C4-2B (cell line): ENCODE measurements around the gene CHST14.

Source experiments
- H3K27ac ChIP-seq: fragments of 450-650 bp; 2 replicates; pipeline ENCODE4 v1.5.1; 2017
- ZFX ChIP-seq: fragments of 450-650 bp; IDR thresholded peaks from 2 replicates; pipeline ENCODE4 v1.6.1; 2017
- TF ChIP-seq, protein P1 (sequence below): fragments of 450-650 bp; conservative IDR thresholded peaks from 2 replicates; pipeline ENCODE4 v1.5.1; 2017; ENCODE audit warnings: mild to moderate bottlenecking

Gene CHST14

DNA sequence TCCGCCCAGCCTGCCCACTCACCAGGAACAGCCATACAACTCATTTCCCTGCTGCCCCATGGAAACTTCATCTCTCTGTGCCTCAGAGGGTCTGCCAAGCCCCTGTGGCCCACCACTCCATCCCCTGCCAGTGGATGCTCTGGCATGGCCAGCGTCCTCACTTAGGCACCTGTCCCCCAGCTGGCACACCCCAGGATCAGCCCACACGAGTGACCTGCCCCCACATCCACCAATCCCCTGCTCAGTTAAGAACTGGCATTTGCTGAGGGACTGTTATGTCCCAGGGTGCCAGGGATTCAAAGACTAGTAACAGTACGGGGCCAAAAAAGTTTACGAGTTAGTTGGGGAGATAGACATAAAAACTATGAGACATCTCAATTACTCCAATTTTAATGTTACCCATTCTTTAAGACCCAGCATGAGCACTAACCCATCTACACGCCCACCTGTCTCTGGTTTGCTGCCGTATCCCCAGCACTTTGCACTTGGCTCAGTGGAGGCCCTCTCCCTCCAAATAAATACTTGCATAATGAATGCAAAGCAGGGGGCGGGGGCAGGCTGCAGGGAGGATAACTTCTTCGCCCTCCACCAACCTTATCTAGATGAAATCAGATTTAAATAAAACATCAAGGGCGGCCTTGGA lies 41.6 kb upstream of the CHST14 start:
- TF ChIP-seq, protein P1, sequence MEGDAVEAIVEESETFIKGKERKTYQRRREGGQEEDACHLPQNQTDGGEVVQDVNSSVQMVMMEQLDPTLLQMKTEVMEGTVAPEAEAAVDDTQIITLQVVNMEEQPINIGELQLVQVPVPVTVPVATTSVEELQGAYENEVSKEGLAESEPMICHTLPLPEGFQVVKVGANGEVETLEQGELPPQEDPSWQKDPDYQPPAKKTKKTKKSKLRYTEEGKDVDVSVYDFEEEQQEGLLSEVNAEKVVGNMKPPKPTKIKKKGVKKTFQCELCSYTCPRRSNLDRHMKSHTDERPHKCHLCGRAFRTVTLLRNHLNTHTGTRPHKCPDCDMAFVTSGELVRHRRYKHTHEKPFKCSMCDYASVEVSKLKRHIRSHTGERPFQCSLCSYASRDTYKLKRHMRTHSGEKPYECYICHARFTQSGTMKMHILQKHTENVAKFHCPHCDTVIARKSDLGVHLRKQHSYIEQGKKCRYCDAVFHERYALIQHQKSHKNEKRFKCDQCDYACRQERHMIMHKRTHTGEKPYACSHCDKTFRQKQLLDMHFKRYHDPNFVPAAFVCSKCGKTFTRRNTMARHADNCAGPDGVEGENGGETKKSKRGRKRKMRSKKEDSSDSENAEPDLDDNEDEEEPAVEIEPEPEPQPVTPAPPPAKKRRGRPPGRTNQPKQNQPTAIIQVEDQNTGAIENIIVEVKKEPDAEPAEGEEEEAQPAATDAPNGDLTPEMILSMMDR = no peak
- TF ChIP-seq ZFX = no peak

GRCh38 chr15:40430271-40430805 lies 40.4 kb upstream of the CHST14 start:
- H3K27ac ChIP-seq = no peak overlapping the region
- TF ChIP-seq, protein P1 = no peak

More for the DNA sequence above, 41.6 kb upstream of the CHST14 start:
- H3K27ac ChIP-seq = no peak overlapping the region

DNA sequence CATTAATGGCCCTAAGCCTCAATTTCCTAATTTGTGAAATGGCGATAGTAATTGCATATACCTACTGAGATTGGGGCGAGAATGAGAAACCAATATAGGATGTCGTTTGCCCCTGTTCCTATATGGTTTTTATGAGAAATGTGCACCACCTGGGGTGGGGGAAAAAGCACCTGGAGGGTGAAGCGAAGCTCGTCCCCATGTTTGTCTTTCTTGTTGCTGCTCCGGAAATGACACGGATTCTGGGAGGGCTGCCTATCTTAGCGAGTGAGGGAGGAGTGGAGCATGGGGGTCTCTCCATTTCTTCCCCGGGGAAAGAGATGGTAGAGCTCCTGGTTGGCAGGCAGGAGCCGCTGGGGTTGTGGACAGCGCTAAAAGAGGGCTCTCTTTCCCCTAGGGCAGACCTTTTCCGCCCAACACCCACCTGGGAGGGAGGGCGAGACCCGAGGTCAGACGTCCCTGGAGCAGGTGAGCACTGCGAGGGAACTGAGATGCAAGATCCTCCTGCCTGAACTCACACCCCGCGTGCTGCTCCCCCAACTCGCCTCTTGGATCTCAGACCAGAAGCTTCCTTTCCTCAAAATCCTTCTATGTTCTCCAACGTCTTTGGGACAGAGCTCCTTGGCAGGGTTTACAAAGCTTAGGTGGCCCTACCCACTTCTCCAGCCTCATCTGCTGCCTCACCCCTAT lies 35.6 kb upstream of the CHST14 start:
- H3K27ac ChIP-seq = no peak overlapping the region

GRCh38 chr15:40435710-40436089 lies 35.1 kb upstream of the CHST14 start:
- TF ChIP-seq, protein P1 = no peak
- no peak for TF ChIP-seq ZFX
- H3K27ac ChIP-seq = no peak overlapping the region

More for the DNA sequence above, 35.6 kb upstream of the CHST14 start:
- TF ChIP-seq ZFX = no peak
- TF ChIP-seq, protein P1 = no peak

DNA sequence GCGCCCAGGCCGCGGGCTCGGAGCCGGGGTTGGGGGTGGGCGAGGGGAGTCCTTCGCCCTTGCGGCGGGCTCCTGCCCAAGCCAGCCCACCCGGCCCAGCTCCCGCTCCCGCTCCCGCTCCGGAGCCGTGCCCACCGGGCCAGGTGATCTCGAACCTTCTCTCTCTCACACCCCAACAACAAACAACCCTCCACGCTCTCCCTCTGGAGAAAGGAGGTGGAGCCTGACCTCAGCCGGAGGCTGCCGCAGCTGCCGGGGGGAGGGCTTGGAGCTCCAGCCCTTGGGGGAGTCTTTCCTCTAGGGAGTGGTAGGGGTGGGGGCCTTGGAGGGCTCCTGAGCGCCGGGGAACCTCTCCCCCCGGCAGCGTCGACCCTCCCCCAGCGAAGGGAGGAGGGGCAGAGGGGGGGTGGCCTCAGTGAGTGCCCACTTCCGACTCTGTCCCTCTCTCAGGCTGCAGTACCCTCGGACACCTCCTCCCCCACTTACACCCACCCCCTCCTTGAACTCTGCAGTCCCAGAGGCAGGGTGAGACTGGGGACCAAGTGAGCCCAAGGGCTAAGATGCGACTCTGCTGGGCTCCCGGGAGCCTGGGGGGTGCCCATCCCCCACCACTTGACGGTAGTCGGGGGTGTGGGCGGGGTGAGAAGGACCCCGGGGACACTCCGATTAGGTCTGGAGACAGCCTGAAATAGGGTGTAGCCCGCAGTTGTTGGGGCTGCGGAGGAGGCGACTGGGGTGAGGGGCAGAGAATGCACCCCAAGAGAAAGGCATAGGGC lies 34.5 kb upstream of the CHST14 start:
- no peak overlapping the region for H3K27ac ChIP-seq
- TF ChIP-seq ZFX = no peak
- TF ChIP-seq, protein P1 = no peak

DNA sequence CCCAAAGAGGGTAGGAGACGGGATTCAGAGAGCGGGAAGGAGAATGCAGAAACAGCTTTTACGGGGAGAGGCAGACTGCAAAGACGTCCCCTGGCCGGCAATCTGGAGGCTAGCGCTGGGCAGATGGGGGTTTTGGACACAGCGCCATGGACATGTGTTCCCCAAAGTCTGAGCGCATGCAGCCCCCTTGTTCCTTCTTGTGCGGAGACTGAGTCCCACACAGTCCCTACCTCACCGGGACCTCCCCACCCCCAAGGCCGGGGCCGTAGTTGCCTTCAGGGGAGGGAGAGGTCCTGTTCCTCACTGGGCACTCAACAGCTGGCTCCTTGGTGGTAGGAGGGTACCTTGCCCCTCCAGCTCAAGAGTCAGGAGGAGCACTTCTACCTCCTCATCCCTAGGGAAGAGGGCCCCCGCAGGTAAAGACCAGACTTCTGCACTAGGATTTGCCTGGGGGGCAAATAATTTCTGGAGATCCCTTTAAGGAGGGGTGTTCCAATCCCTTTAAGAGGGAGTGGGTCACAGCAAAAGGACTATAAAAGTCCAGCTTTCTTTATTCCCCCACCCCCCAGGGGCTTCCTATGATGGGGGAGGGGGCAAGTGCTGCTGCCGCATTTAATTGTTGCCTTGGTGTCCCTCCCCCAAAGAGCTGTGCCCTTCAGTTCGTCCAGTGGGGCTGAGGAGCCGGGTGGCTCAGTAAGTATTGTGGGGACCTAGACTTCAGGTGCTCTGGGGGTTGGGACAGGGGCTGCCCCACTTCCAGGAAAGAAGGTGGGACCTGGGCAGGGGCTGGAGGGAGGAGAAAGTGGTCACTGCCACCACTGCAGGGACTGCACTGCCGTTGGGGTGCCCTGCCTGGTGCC lies 33.7 kb upstream of the CHST14 start:
- TF ChIP-seq, protein P1 = no peak
- H3K27ac ChIP-seq = no peak overlapping the region
